WTC11 (cell line): ENCODE data around the gene CASKIN1. TPM values are rescaled to one million over a fixed set of nuclear protein-coding genes. Genes with fewer than 3 reads are reported as not detected.

Source experiments
- ATAC-seq: fragments of 200-7000 bp; cut with Tn5 transposase; 2 replicates; pipeline ENCODE4 v1.10.0; 2021; ENCODE audit warnings: mild to moderate bottlenecking, moderate library complexity
- CTCF ChIA-PET: fragments of 300-600 bp; sonication (Branson Sonifier 250); formaldehyde crosslinking; loops from one replicate; lab custom pipeline; 2021; ENCODE audit warnings: antibody characterized with exemption; lab: Charles Lee
- POLR2A ChIA-PET: fragments of 350-600 bp; sonication (Branson Sonifier 250); formaldehyde crosslinking; loops from one replicate; lab custom pipeline; 2021; ENCODE audit warnings: antibody characterized with exemption; lab: Charles Lee
- DNase-seq: peaks from one replicate; pipeline ENCODE4 v3.0.0; 2021; ENCODE audit warnings: low spot score
- H3K27ac Mint-ChIP-seq: 2 replicates; pipeline ENCODE4 v1.8.0; 2021; ENCODE audit warnings: mixed read lengths
- H3K27me3 Mint-ChIP-seq: 2 replicates; pipeline ENCODE4 v1.8.0; 2021; ENCODE audit warnings: low read depth, mild to moderate bottlenecking, moderate library complexity, mixed read lengths
- H3K36me3 Mint-ChIP-seq: 2 replicates; pipeline ENCODE4 v1.8.0; 2021; ENCODE audit warnings: mixed read lengths
- H3K4me1 Mint-ChIP-seq: 2 replicates; pipeline ENCODE4 v1.8.0; 2022; ENCODE audit warnings: mixed read lengths
- H3K4me3 Mint-ChIP-seq: 2 replicates; pipeline ENCODE4 v1.8.0; 2021; ENCODE audit warnings: mild to moderate bottlenecking, moderate library complexity, mixed read lengths
- H3K9me3 Mint-ChIP-seq: 2 replicates; pipeline ENCODE4 v1.8.0; 2021; ENCODE audit warnings: mixed read lengths
- AR ChIP-seq: fragments of 250-450 bp; sonication (Bioruptor Pico); IDR thresholded peaks from 2 replicates; pipeline ENCODE4 v1.9.0; 2021; ENCODE audit warnings: mild to moderate bottlenecking
- ATF1 ChIP-seq: sonication (generic); formaldehyde crosslinking; IDR thresholded peaks from 2 replicates; pipeline ENCODE4 v1.8.1; 2023; ENCODE audit warnings: mild to moderate bottlenecking, moderate library complexity, missing genetic modification reagents
- CREB1 ChIP-seq: sonication (generic); formaldehyde crosslinking; IDR thresholded peaks from 2 replicates; pipeline ENCODE4 v1.8.0; 2023; ENCODE audit warnings: mild to moderate bottlenecking, missing genetic modification reagents
- E2F5 ChIP-seq: sonication (generic); formaldehyde crosslinking; IDR thresholded peaks from 2 replicates; pipeline ENCODE4 v1.8.1; 2022; ENCODE audit warnings: mild to moderate bottlenecking, moderate library complexity, missing genetic modification reagents
- ERG ChIP-seq: fragments of 250-450 bp; sonication (Bioruptor Pico); IDR thresholded peaks from 2 replicates; pipeline ENCODE4 v1.8.0; 2021; ENCODE audit warnings: mild to moderate bottlenecking
- ESRRA ChIP-seq: sonication (generic); formaldehyde crosslinking; IDR thresholded peaks from 2 replicates; pipeline ENCODE4 v1.8.1; 2022; ENCODE audit warnings: mild to moderate bottlenecking, missing genetic modification reagents, borderline replicate concordance
- IRF2 ChIP-seq: sonication (generic); formaldehyde crosslinking; IDR thresholded peaks from 2 replicates; pipeline ENCODE4 v1.8.0; 2022; ENCODE audit warnings: low read depth, missing genetic modification reagents, borderline replicate concordance
- NFATC4 ChIP-seq: fragments of 250-450 bp; sonication (Bioruptor Pico); IDR thresholded peaks from 2 replicates; pipeline ENCODE4 v1.9.0; 2021; ENCODE audit warnings: mild to moderate bottlenecking
- NFE2L1 ChIP-seq: sonication (generic); formaldehyde crosslinking; IDR thresholded peaks from 2 replicates; pipeline ENCODE4 v1.8.1; 2023; ENCODE audit warnings: missing genetic modification reagents
- NFYB ChIP-seq: sonication (generic); formaldehyde crosslinking; conservative IDR thresholded peaks from 2 replicates; pipeline ENCODE4 v1.8.0; 2022; ENCODE audit warnings: low read depth, missing genetic modification reagents
- PREB ChIP-seq: sonication (generic); formaldehyde crosslinking; IDR thresholded peaks from 2 replicates; pipeline ENCODE4 v1.8.1; 2022; ENCODE audit warnings: mild to moderate bottlenecking, missing genetic modification reagents, moderate library complexity, borderline replicate concordance
- STAT6 ChIP-seq: sonication (generic); formaldehyde crosslinking; conservative IDR thresholded peaks from 2 replicates; pipeline ENCODE4 v1.8.1; 2023; ENCODE audit warnings: mild to moderate bottlenecking, low read depth, missing genetic modification reagents, moderate library complexity
- TCF7 ChIP-seq: sonication (generic); formaldehyde crosslinking; IDR thresholded peaks from 2 replicates; pipeline ENCODE4 v1.8.0; 2022; ENCODE audit warnings: mild to moderate bottlenecking, low read depth, missing genetic modification reagents, moderate library complexity
- TP53 ChIP-seq: sonication (generic); formaldehyde crosslinking; IDR thresholded peaks from 2 replicates; pipeline ENCODE4 v1.8.1; 2023; ENCODE audit warnings: mild to moderate bottlenecking, missing genetic modification reagents
- ZBTB43 ChIP-seq: sonication (generic); formaldehyde crosslinking; IDR thresholded peaks from 2 replicates; pipeline ENCODE4 v1.8.1; 2023; ENCODE audit warnings: mild to moderate bottlenecking, missing genetic modification reagents
- ZNF121 ChIP-seq: sonication (generic); formaldehyde crosslinking; IDR thresholded peaks from 2 replicates; pipeline ENCODE4 v1.8.0; 2023; ENCODE audit warnings: missing genetic modification reagents
- ZNF138 ChIP-seq: sonication (generic); formaldehyde crosslinking; conservative IDR thresholded peaks from 2 replicates; pipeline ENCODE4 v1.8.1; 2022; ENCODE audit warnings: mild to moderate bottlenecking, moderate library complexity, missing genetic modification reagents
- ZNF219 ChIP-seq: sonication (generic); formaldehyde crosslinking; IDR thresholded peaks from 2 replicates; pipeline ENCODE4 v1.8.0; 2023; ENCODE audit warnings: missing genetic modification reagents, mild to moderate bottlenecking, borderline replicate concordance
- ZNF263 ChIP-seq: sonication (generic); formaldehyde crosslinking; IDR thresholded peaks from 2 replicates; pipeline ENCODE4 v1.8.1; 2022; ENCODE audit warnings: low read depth, mild to moderate bottlenecking, moderate library complexity, missing genetic modification reagents
- ZNF396 ChIP-seq: fragments of 250-450 bp; sonication (Bioruptor Pico); IDR thresholded peaks from 2 replicates; pipeline ENCODE4 v1.8.0; 2021; ENCODE audit warnings: mild to moderate bottlenecking, moderate library complexity, borderline replicate concordance
- ZSCAN18 ChIP-seq: fragments of 250-450 bp; sonication (Bioruptor Pico); IDR thresholded peaks from 2 replicates; pipeline ENCODE4 v2.1.2; 2022; ENCODE audit warnings: mild to moderate bottlenecking, moderate library complexity
- total RNA-seq: library from RNA; stranded (reverse); gene quantifications from 3 replicates; pipeline ENCODE4 v1.2.3, GENCODE V29; 2021

Gene CASKIN1
- total RNA-seq, 1 experiment from 2014 or later, result 9.4 TPM

- ChIA-PET POLR2A (interaction anchor here (0.8 kb wide), 1 partner anchor 15 kb away, joined by 3 read pairs; the partner anchor contains the start of gene TRAF7), CTCF (no interaction called here)
- DNase-seq (no peak), ATAC-seq (no peak; the same call in 1 of the 2 replicates)
- Mint-ChIP-seq H3K27ac (no peak overlapping the region), H3K9me3 (no peaks in the 10 kb centered on the region), H3K36me3 (peaks cover 25% of the 10 kb centered on the region), H3K4me1 (no peaks in the 10 kb centered on the region), H3K4me3 (no peak overlapping the region), H3K27me3 (no peaks in the 10 kb centered on the region)
- no peak for TF ChIP-seq NFATC4 (CRISPR knock-in tag)
- no peak for TF ChIP-seq ERG (CRISPR knock-in tag)
- no peak for TF ChIP-seq ZSCAN18
- TF ChIP-seq STAT6 (CRISPR knock-in tag), result no peak
- no peak for TF ChIP-seq ATF1
- TF ChIP-seq AR, result no peak
- TF ChIP-seq ZBTB43 (CRISPR knock-in tag), result no peak
- no peak for TF ChIP-seq ESRRA
- no peak for TF ChIP-seq ZNF396 (CRISPR knock-in tag)
- TF ChIP-seq ZNF219 (CRISPR knock-in tag), result no peak
Observed at GRCh38 chr16:2170587-2171435, 25.6 kb downstream of the CASKIN1 start.

GRCh38 chr16:2170080-2170479 lies 26.3 kb downstream of the CASKIN1 start:
- H3K4me3 Mint-ChIP-seq, result no peak overlapping the region
- POLR2A ChIA-PET, result interaction anchor here (0.8 kb wide), 1 partner anchor 15 kb away, joined by 3 read pairs; the partner anchor contains the start of gene TRAF7
- no peaks in the 10 kb centered on the region for H3K27me3 Mint-ChIP-seq
- no peaks in the 10 kb centered on the region for H3K4me1 Mint-ChIP-seq
- no peak overlapping the region for H3K27ac Mint-ChIP-seq
- DNase-seq (no peak), ATAC-seq (no peak)
- no peaks in the 10 kb centered on the region for H3K9me3 Mint-ChIP-seq
- peaks cover 27% of the 10 kb centered on the region for H3K36me3 Mint-ChIP-seq
- CTCF ChIA-PET, result no interaction called here
- TF ChIP-seq CREB1 (CRISPR knock-in tag) (no peak), E2F5 (CRISPR knock-in tag) (no peak), PREB (CRISPR knock-in tag) (no peak), TP53 (CRISPR knock-in tag) (no peak), ZNF263 (CRISPR knock-in tag) (no peak), ESRRA (no peak), NFE2L1 (CRISPR knock-in tag) (no peak), IRF2 (CRISPR knock-in tag) (no peak), TCF7 (no peak), NFYB (CRISPR knock-in tag) (no peak), ZSCAN18 (no peak), ZNF138 (no peak), ZNF121 (CRISPR knock-in tag) (no peak)
